OCI-LY3 (cell line): ENCODE results near the gene ZKSCAN3.
"Not testable (repeated sequence)": the region's sequence is repeated elsewhere in the genome, so short reads cannot be mapped to it uniquely, and the experiment has no call there.

Experiments used
- EZH2phosphoT487 ChIP-seq: fragments of 200-600 bp; shearing (Covaris generic); IDR thresholded peaks from 2 replicates; pipeline ENCODE4 v1.6.1; 2018; ENCODE audit warnings: antibody characterized with exemption, mixed run types, low read depth
- TF ChIP-seq, protein P1 (sequence below): fragments of 200-600, 300-600 bp; sonication (generic); IDR thresholded peaks from 2 replicates; pipeline ENCODE4 v1.5.1; 2014; ENCODE audit warnings: antibody characterized with exemption, low read length, low read depth

DNA sequence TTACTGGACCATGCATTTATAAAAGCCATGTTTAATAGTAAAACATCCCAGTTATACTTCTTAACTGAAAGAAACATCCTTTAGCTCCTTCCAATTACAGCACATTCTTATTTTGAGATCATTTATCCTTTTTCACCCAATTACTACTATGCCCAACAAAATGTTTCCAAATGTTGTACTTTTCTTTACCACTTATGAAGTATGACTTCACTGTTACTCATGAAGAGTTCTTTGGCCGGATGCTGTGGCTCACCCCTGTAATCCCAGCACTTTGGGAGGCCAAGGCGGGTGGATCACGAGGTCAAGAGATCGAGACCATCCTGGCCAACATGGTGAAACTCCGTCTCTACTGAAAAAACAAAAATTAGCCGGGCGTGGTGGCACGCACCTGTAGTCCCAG is 31.9 kb upstream of the ZKSCAN3 start:
- TF ChIP-seq, protein P1, sequence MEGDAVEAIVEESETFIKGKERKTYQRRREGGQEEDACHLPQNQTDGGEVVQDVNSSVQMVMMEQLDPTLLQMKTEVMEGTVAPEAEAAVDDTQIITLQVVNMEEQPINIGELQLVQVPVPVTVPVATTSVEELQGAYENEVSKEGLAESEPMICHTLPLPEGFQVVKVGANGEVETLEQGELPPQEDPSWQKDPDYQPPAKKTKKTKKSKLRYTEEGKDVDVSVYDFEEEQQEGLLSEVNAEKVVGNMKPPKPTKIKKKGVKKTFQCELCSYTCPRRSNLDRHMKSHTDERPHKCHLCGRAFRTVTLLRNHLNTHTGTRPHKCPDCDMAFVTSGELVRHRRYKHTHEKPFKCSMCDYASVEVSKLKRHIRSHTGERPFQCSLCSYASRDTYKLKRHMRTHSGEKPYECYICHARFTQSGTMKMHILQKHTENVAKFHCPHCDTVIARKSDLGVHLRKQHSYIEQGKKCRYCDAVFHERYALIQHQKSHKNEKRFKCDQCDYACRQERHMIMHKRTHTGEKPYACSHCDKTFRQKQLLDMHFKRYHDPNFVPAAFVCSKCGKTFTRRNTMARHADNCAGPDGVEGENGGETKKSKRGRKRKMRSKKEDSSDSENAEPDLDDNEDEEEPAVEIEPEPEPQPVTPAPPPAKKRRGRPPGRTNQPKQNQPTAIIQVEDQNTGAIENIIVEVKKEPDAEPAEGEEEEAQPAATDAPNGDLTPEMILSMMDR = not testable (repeated sequence)
- TF ChIP-seq EZH2phosphoT487 = not testable (repeated sequence)
